Neuronal stem cell (in vitro differentiated cells): Measurements from ENCODE around the gene AKR1C3. TPM values are rescaled to one million over a fixed set of nuclear protein-coding genes. Genes with fewer than 3 reads are reported as not detected.

Experiments used
- DNase-seq: peaks from one replicate; pipeline ENCODE4 v3.0.0-alpha.2; 2013; ENCODE audit warnings: low spot score
- H2AFZ ChIP-seq: one replicate; pipeline ENCODE4 v1.6.1; 2013; ENCODE audit warnings: mild to moderate bottlenecking, low read length, inconsistent platforms
- H2AK5ac ChIP-seq: 2 replicates; pipeline ENCODE4 v1.6.1; 2013; ENCODE audit warnings: low read depth, mild to moderate bottlenecking, inconsistent platforms, low read length, moderate library complexity, mixed read lengths
- H2BK120ac ChIP-seq: 2 replicates; pipeline ENCODE4 v1.6.1; 2013; ENCODE audit warnings: low read depth, mild to moderate bottlenecking, inconsistent platforms, low read length, moderate library complexity, mixed read lengths
- H2BK12ac ChIP-seq: one replicate; pipeline ENCODE4 v1.6.1; 2013; ENCODE audit warnings: low read length, inconsistent platforms
- H2BK15ac ChIP-seq: 2 replicates; pipeline ENCODE4 v1.6.1; 2013; ENCODE audit warnings: mild to moderate bottlenecking, low read length, inconsistent platforms, mixed read lengths
- H2BK5ac ChIP-seq: one replicate; pipeline ENCODE4 v1.6.1; 2013; ENCODE audit warnings: inconsistent platforms, mild to moderate bottlenecking, low read length, moderate library complexity
- H3K14ac ChIP-seq: one replicate; pipeline ENCODE4 v1.6.1; 2013; ENCODE audit warnings: low read length, inconsistent platforms
- H3K18ac ChIP-seq: 2 replicates; pipeline ENCODE4 v1.6.1; 2013; ENCODE audit warnings: low read length, inconsistent platforms
- H3K23ac ChIP-seq: 2 replicates; pipeline ENCODE4 v1.6.1; 2013; ENCODE audit warnings: low read depth, mild to moderate bottlenecking, mixed read lengths, low read length, inconsistent platforms; ENCODE audit not compliant: poor library complexity
- H3K27ac ChIP-seq: replicated peaks from 3 replicates; pipeline ENCODE4 v1.5.1; 2013; ENCODE audit warnings: low read length, inconsistent platforms
- H3K27me3 ChIP-seq, 3 experiments: 2 replicates each; pipeline ENCODE4 v1.6.1; 2013; ENCODE audit warnings: low read length in 3 of 3, mild to moderate bottlenecking in 2 of 3, inconsistent platforms in 1 of 3, low read depth in 1 of 3, mixed read lengths in 1 of 3, moderate library complexity in 1 of 3; ENCODE audit not compliant: control insufficient read depth in 3 of 3, insufficient read depth in 3 of 3
- H3K36me3 ChIP-seq, 2 donors: replicated peaks in 1 of 2; 2 replicates each; pipeline ENCODE4 v1.6.1; 2013; ENCODE audit warnings: low read length in 2 of 2; ENCODE audit not compliant: control insufficient read depth in 2 of 2, insufficient read depth in 2 of 2
- H3K4ac ChIP-seq: 2 replicates; pipeline ENCODE4 v1.6.1; 2013; ENCODE audit warnings: inconsistent platforms, mild to moderate bottlenecking, low read length, moderate library complexity
- H3K4me1 ChIP-seq, 2 donors: 1 replicate in 1 of 2; 2 replicates in 1 of 2; pipeline ENCODE4 v1.6.1; 2013; ENCODE audit warnings: low read length in 2 of 2, low read depth in 1 of 2; ENCODE audit not compliant: control insufficient read depth in 2 of 2, insufficient read depth in 1 of 2
- H3K4me2 ChIP-seq: one replicate; pipeline ENCODE4 v1.6.1; 2013; ENCODE audit warnings: mild to moderate bottlenecking, low read length, inconsistent platforms; ENCODE audit not compliant: insufficient read depth, poor library complexity, severe bottlenecking
- H3K4me3 ChIP-seq, 2 donors: 2 replicates each; pipeline ENCODE4 v1.5.1; 2013; ENCODE audit warnings: low read length in 2 of 2, mild to moderate bottlenecking in 2 of 2, inconsistent platforms in 1 of 2, moderate library complexity in 1 of 2
- H3K79me1 ChIP-seq: one replicate; pipeline ENCODE4 v1.6.1; 2013; ENCODE audit warnings: low read depth, mild to moderate bottlenecking, inconsistent platforms, low read length, moderate library complexity
- H3K9ac ChIP-seq: one replicate; pipeline ENCODE4 v1.6.1; 2013; ENCODE audit warnings: mild to moderate bottlenecking, low read depth, low read length, inconsistent platforms; ENCODE audit not compliant: poor library complexity
- H3K9me3 ChIP-seq, 2 donors: replicated peaks in 1 of 2; 2 replicates each; pipeline versions ENCODE3 to v1.6.1; 2013; ENCODE audit warnings: low read length in 2 of 2, mild to moderate bottlenecking in 2 of 2, inconsistent platforms in 1 of 2, low read depth in 1 of 2, mixed read lengths in 1 of 2, moderate library complexity in 1 of 2; ENCODE audit not compliant: control insufficient read depth in 2 of 2, insufficient read depth in 1 of 2
- H4K8ac ChIP-seq: one replicate; pipeline ENCODE4 v1.6.1; 2013; ENCODE audit warnings: low read depth, mild to moderate bottlenecking, inconsistent platforms, low read length, moderate library complexity
- H4K91ac ChIP-seq: one replicate; pipeline ENCODE4 v1.6.1; 2013; ENCODE audit warnings: low read length, low read depth, mild to moderate bottlenecking, inconsistent platforms; ENCODE audit not compliant: poor library complexity
- WGBS, 2 donors: extraction: QIAGEN DNeasy Blood & Tissue Kit; methylation state at CpG; one replicate each; pipeline ENCODE4 v1.1.7; 2013; ENCODE audit warnings: missing lambda C conversion rate in 2 of 2, mixed read lengths in 1 of 2; ENCODE audit not compliant: insufficient read length in 2 of 2, insufficient replicate concordance in 1 of 2; ENCODE audit errors: extremely low coverage in 2 of 2; 5-methylcytosine and 5-hydroxymethylcytosine counted together
- small RNA-seq: library from polyadenylated mRNA; stranded (forward); fragments of <200 nt; extraction: miRNeasy Mini kit (QIAGEN cat#:217004); gene quantifications from one replicate; pipeline ENCODE3, GENCODE V24; 2013; ENCODE audit not compliant: insufficient read depth

AKR1C3 gene

GRCh38 chr10:5151076-5151475 lies 56.9 kb downstream of the AKR1C3 start:
- no peak overlapping the region for H3K18ac ChIP-seq
- no peak overlapping the region for H2AFZ ChIP-seq

DNA sequence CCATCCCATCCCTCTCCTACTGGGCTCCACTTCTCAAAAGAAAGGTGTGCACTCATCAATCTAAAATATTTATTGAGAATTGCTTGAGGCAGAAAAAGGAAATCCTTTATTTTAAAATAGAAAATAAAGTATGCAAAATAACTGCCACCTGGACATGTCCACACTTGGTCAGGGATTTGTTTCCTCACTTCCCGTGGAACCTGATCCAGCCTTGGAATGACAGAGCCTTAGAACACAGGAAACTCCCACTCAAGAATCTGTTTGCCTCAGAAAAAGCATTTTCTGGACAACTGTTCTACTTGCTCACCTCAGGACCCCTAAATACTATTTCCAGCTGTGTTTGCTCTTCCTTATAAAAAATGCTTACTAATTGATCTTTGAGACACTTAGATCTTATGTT lies 61.7 kb downstream of the AKR1C3 start:
- Histone ChIP-seq H3K9ac (no peak overlapping the region), H3K36me3 (no peaks in the 10 kb centered on the region), H3K18ac (no peak overlapping the region), H2BK15ac (no peak overlapping the region), H4K8ac (no peak overlapping the region), H2BK120ac (no peak overlapping the region), H4K91ac (no peak overlapping the region), H2BK5ac (no peak overlapping the region), H3K4me3 (no peak overlapping the region), H2AFZ (no peak overlapping the region), H2BK12ac (no peak overlapping the region), H3K27ac (no peak overlapping the region), H3K23ac (no peak overlapping the region), H3K27me3 (no peaks in the 10 kb centered on the region), H3K9me3 (peaks cover 0 to 1% of the 10 kb centered on the region in 2 donors), H3K79me1 (no peaks in the 10 kb centered on the region), H2AK5ac (no peak overlapping the region), H3K4ac (no peak overlapping the region), H3K4me2 (no peak overlapping the region), H3K14ac (no peak overlapping the region), H3K4me1 (no peaks in the 10 kb centered on the region)
- DNase-seq: no peak
- no CpG with 5 or more reads among the region's 1 CpG for WGBS, 2 donors

More at GRCh38 chr10:5151076-5151475, 56.9 kb downstream of the AKR1C3 start:
- WGBS, 2 donors: no CpG with 5 or more reads among the region's 3 CpGs
- H4K8ac ChIP-seq: no peak overlapping the region
- H2BK15ac ChIP-seq: no peak overlapping the region
- H3K36me3 ChIP-seq: no peaks in the 10 kb centered on the region
- no peaks in the 10 kb centered on the region for H3K79me1 ChIP-seq
- H3K9me3 ChIP-seq: no peaks in the 10 kb centered on the region
- H2AK5ac ChIP-seq: no peak overlapping the region
- no peak overlapping the region for H3K4ac ChIP-seq
- DNase-seq: no peak
- H2BK5ac ChIP-seq: no peak overlapping the region
- no peak overlapping the region for H4K91ac ChIP-seq
- H3K4me1 ChIP-seq: no peaks in the 10 kb centered on the region
- H3K9ac ChIP-seq: no peak overlapping the region
- no peak overlapping the region for H2BK120ac ChIP-seq
- no peak overlapping the region for H3K4me2 ChIP-seq
- H3K4me3 ChIP-seq: no peak overlapping the region
- no peaks in the 10 kb centered on the region for H3K27me3 ChIP-seq
- no peak overlapping the region for H2BK12ac ChIP-seq
- no peak overlapping the region for H3K14ac ChIP-seq
- no peak overlapping the region for H3K23ac ChIP-seq
- H3K27ac ChIP-seq: no peak overlapping the region

Small RNA genes lying within 50 kb of the gene (small RNA-seq; reads per million reads assigned to genes)
- not detected for gene RF00096
